ENCODE measurements around the gene BCAS3.

BCAS3 gene

GRCh38 chr17:61132524-61132923 lies 454.9 kb downstream of the BCAS3 start:
- no peak for TF ChIP-seq ZFX (IDR thresholded peaks at IDR 0.05)
- no peak for TF ChIP-seq CTCF (conservative IDR thresholded peaks at IDR 0.05)

GRCh38 chr17:61133853-61134252 lies 456.2 kb downstream of the BCAS3 start:
- no peak for TF ChIP-seq CTCF (conservative IDR thresholded peaks at IDR 0.05)
- H3K27ac ChIP-seq, result no peak overlapping the region

More at GRCh38 chr17:61132524-61132923, 454.9 kb downstream of the BCAS3 start:
- no peak overlapping the region for H3K27ac ChIP-seq

- no peak for TF ChIP-seq ZFX (IDR thresholded peaks at IDR 0.05)
- TF ChIP-seq CTCF (conservative IDR thresholded peaks at IDR 0.05), result no peak
- no peak overlapping the region for H3K27ac ChIP-seq
These were observed 457.0 kb downstream of the BCAS3 start for GRCh38 chr17:61134551-61135235.

GRCh38 chr17:61135782-61136181 lies 458.1 kb downstream of the BCAS3 start:
- TF ChIP-seq CTCF (conservative IDR thresholded peaks at IDR 0.05) (no peak), ZFX (IDR thresholded peaks at IDR 0.05) (no peak)
- H3K27ac ChIP-seq, result no peak overlapping the region

- H3K27ac ChIP-seq, result no peak overlapping the region
- no peak for TF ChIP-seq ZFX (IDR thresholded peaks at IDR 0.05)
- TF ChIP-seq CTCF (conservative IDR thresholded peaks at IDR 0.05), result no peak
These were observed 458.6 kb downstream of the BCAS3 start for GRCh38 chr17:61136296-61136695.

GRCh38 chr17:61139219-61139618 lies 461.6 kb downstream of the BCAS3 start:
- TF ChIP-seq ZFX (IDR thresholded peaks at IDR 0.05), result no peak
- no peak for TF ChIP-seq CTCF (conservative IDR thresholded peaks at IDR 0.05)
- H3K27ac ChIP-seq, result no peak overlapping the region

GRCh38 chr17:61140081-61140786 lies 462.6 kb downstream of the BCAS3 start:
- no peak for TF ChIP-seq CTCF (conservative IDR thresholded peaks at IDR 0.05)
- TF ChIP-seq ZFX (IDR thresholded peaks at IDR 0.05), result no peak
- H3K27ac ChIP-seq, result no peak overlapping the region

All from C4-2B (cell line).